IPS-NIHi7 (cell line): Measurements from ENCODE around the gene SGTA.

ENCODE experiments used
- DNase-seq: peaks from one replicate; pipeline ENCODE4 v3.0.0; 2012; ENCODE audit warnings: mixed read lengths; ENCODE audit errors: extremely low spot score

SGTA gene

DNA sequence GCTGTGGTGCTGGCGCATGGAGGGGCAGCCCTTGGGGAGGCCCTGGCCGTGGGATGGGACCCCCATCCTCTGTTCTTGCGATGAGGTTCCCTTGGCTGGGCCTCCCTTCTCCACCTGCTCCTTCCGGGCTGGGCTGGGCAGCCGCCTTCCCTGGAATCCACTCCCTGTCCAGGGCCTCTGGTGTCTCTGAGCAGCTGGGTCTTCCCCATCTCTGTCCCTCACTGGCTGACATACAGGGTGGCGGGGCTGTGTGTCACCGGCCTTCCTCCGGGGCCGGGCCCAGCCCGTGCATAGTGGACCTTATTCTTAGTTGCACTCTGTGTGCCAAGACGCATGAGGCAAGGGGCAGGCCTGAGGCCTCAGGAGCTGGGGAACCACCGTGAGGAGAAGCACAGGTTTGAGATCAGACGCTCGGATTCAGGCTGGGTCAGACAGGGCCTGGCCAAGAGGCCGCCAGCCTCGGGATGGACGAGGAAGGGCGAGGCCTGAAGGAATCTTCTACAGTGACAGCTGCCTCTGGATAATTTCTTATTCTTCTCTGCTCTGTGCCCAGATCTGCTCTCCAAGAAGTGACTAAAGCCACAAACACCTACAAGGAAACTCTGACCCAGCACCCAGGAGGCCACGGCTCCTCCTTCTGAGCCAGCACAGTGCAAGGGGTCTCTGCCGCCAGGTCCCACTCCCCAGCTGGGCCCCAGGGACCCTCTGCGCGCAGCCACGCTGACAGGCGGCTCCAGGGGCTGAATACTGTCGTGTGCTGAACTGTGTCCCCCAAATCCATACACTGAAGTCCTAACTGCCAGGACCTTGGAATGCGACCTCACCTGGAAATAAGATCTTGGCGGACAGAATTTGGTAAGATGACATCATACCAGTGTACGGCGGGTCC, 11.0 kb downstream of the SGTA start:
- DNase-seq: no peak

DNA sequence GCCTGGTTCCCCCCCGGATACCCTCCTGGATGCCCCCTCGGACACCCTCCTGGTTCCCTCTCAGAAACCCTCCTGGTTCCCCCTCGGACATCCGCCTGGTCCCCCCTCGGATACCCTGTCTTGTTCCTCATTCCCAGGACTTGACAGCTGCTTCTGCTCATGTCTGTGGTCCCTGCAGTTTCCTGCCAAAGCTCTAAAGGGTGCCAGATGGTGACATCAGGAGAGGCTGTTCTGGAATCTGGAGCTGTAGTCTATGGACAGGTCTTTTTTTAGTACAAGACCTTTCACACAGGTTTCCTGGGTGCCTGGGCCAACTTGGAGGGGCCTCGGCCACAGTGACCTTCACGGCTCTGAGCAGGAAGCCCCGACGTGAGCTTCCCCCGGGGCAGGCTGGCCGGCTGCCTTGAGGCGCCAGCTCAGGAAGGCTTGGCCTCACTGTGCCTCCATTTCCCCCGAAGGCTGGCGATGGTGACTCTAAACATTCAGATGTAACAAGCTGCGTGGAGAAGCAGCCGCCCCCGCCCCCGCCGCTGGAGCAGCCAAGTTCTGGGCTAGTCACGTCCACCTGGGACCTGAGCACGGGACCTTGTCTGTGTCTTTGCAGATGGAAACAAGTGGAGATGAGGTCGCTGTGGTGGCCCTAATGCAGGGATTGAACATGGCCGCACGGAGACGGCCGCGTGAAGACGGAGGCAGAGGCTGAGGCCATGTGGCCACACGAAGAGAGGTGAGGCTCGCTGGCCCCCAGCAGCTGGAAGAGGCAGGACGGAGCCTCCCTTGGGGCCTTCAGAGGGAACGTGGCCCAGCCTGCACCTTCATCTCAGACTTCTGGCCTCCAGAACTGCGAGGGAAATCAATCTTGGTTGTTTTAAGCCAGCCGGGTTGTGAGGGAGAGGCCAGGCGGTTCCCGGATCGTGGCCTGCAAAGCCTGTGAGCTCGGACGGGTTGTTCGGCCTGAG, 12.7 kb downstream of the SGTA start:
- DNase-seq: no peak

DNA sequence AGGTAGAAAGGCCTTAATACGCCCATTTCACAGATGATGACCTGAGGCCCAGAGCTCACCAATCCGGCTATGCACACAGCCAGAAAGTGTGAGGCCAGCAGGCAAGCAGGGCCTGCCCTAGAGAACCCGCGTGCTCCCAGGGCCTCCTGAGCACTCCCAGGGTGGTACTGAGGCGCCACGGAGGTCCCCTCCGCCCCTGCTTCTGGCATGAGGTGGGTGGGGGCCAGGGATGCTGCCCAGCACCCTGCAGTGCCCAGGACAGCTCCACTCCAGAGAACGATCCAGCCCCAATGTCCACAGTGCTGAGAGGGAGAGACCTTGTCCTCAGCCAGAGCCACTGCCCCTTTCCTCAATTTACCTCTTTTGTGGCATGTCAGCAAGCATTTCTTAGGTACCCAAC, 13.9 kb downstream of the SGTA start:
- no peak for DNase-seq

DNA sequence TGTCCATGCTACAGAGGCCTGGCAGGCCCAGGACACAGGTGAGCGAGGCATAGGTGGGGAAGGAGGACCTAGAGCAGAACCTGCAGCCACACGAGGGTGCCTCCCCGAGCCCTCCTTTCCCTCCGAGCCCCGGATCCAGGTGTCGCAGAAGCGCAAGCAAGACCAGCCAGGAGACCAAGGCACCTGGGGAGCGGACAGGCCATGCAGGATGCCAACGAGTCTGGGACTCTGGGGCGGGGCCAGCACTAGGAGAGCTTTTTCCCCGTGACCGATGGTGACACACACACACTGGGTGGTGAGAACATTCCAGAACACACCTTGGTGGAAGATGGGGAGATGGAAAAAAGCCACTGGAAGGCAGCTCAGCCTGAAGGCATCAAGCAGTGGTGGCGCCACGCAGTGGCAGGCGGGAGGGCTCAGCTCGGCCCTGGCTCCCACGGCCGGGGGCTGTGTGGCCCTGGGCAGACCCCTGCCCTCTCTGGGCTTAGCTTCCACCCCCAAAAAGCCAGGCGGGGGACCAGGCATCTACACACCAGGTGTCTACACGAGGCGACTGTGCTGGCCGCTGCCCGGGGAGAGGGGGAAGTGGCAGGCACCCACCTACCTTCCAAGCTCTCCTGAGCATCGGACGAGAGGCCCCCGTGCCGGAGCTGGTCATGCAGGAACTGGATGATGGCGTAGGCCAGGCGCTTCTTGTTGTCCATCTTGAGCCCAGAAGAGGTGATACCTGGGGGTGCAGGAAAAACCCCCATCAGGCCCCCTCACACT, 14.5 kb downstream of the SGTA start:
- no peak for DNase-seq

DNA sequence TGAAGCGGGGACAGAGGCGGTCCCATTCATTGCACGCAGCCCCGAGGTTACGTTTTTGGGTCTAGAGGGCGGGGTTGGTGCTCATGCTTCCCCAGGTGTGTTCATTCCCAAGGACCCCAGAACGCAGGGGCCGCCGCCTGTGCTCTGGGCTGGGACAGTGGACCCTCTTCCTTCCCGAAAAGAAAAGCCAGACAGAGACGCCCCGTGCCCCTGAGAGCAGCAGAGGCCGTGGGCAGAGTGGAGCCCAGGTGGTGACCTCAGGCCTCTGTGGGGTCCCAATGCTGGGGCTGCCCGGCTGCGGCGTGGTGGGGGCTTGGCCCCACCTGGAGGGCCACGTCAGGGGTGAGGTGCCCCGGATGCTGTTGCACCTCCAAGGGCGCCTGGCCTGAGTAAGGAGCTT, 15.4 kb downstream of the SGTA start:
- no peak for DNase-seq

DNA sequence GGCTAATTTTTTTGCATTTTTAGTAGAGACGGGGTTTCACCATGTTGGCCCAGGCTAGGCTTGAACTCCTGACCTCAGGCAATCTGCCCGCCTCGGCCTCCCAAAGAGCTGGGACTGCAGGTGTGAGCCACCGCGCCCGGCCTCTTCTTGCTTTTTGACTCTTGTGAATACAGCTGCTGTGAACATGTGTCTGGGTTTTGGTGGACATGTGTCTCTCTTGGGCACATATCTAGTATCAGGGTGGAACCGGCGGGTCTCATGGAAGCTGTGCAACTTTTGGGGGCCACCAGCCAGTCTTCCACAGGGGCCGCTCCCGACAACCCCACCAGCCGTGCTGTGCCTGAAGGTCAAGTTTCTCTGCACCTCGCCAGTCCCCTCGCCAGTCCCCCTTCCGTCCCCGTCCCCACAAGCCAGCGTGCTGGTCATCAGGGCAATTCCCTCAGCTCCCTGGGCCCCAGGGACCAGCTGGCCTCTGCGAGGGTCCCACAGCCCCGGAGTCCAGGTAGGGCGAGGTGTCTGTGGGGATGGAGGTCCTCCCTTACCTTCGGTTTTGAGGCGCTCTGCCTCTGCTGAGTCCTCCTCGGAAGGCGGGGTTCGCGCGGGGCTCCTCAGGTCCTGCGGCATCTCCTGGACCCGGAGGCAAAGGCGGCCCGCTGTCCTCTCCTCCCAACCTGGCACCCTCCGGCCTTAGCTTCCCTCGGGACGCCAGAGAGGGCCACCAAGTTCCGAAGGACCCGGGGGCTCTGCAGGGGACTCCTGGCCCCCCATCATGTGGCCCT, 16.3 kb downstream of the SGTA start:
- no peak for DNase-seq

DNA sequence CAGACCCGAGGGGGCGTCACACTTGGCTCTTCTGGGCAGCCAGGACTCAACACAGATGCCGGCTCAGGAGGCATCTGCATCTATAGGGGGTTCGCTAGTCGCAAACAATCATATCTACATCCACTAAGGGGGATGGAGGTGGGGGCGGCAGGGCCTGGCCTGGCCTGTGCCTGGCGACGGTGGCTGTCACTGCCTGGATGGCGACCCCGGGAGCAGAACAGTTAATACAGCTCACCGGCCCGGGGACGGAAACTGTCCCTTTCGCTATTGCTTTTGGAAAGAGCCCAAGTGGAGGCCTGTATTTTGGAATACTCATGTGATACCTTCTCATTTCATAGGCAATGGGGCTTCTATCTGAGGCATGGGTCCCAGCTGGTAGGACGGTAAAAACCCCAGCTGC, 17.7 kb downstream of the SGTA start:
- no peak for DNase-seq

DNA sequence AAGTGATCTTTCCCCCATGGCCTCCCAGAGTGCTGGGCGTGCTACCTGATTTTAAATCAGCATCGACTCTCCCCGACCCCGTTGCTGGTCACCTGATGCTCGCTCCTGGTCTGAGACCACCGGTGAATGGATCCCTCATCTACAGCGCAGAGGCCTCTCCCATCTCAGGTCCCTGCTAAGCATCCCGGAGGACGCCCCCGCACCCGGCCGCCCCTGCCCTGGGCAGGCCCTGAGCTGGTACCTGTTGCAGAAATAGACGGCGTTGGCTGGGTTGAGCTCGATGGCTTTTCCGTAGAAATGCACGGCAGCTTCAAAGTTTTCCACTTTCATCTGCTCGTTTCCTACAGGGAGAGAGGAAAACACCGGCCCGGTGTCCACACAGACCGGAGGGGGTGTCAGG, 18.1 kb downstream of the SGTA start:
- DNase-seq: no peak

DNA sequence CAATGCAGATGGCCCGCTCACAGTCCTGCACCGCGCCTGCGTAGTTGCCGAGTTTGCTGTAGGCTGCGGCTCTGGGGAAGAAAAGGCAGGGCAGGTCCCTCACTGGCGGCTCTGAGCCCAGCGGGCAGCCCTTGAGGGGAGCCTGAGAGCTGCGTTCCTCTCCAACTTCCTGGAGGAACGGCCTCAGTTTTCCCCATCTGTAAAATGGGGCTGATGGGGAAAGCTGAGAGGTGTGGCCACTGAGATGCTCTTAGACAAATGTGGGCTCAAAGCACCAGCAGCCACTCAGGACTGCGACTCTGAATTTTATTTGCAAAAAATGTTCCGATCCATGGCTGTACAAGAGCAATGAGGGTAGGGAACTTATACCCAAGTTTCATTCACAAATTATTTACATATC, 19.4 kb downstream of the SGTA start:
- DNase-seq: no peak

DNA sequence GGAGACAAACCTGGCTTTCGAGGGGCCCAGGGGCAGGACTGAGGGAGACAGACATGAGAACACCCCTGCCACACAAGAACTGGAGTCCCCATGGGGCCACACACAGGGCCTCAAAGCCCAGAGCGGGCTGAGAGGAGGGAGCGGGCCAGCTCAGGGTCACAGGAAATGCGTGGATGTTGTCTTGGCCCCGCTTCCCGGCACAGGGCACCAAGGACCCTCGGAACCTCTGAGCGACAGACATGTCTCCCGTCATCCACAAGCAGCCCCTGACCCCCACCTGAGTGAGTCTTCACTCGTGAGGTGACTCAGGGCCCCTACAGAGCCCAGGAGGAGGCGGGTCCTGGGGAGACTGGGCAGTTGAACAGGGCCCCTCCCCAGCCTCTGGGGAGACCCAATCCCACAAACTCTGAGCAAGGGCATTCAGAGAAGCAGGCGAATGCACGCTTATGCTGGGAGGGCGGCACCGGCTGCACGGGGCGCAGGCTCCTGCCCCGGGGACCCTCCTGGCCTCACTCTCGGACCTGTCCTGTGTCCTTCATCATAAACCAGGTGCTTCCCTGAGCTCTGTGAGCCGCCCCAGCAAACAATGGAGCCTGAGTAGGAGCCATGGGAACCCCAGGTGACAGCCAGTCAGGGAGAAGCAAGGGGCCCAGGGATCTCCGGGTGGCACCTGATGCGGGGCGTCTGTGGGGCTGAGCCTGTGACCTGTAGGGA, 20.1 kb downstream of the SGTA start:
- DNase-seq: no peak

DNA sequence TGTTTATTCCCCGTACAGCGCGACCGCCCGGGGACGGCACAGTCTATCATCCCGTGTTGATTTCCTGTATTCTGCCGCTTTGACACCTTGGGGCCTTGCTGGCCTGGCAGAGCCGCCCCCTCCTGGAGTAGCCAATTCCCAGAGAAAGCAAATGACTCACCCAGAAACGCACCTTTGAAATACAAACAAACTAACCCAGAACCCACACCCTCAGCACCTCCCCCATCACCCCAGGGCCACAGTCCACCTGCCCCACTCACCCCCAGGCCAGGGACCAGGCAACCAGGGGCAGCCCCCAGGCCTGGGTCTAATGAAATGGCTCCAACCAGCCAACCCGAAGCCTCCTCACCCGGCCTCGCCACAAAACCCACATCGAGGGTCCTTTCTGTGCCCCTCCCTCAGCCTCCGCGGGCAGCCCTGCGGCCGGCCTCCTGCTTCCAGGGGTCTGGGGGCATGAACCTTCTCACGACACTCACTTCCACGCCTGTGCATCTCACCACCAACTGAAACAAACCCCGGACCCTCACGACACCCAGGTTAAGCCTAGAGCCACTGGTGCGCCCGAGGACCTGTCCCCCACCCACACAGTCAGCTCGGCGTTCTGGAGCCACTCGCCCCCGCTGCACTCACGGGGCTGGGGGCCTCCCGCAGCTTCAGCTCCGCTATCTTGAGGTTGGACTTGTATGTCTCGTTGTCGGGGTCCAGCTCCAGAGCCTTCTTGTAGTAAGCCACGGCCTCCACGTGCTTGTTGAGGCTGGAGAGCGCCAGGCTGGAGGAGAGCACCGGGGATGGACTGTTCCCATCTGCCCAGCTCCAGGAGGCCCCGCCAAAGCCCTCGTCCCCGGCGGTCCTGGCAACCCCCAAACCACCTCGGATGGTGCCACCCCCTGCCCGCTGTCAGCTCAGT, 20.9 kb downstream of the SGTA start:
- DNase-seq: no peak

DNA sequence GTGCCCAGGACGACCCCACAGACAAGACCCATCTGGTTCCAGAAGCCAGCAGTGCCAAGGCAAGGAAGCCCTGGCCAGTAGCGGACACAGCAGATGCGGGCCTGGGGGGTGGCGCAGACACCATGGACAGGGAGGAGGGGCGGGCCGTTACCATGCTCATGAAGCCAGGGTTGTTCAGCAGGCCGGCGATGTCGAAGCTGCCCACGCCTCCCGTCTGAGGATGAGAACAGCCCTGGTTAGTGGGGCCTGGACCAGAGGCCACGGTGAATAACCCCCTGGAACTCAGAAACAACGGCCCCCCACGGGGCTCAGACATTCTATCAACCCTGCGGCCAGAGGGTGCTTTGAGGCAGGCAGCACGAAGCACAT, 21.8 kb downstream of the SGTA start:
- no peak for DNase-seq

DNA sequence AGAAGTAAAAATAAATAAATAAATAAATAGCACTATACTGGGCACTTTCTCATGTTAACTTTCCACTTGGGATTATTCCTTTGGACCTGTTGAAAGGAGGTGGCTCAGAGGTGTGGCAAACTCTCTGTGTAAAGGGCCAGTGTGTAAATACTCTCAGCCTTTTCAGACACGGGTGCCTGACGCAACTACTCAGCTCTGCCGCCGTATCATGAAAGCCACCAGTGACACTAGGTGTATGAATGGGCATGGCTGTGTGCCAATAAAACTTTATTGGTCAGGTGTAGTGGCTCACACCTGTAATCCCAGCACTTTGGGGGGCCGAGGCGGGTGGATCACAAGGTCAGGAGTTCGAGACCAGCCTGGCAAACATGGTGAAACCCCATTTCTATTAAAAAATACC, 23.1 kb downstream of the SGTA start:
- DNase-seq: no peak

DNA sequence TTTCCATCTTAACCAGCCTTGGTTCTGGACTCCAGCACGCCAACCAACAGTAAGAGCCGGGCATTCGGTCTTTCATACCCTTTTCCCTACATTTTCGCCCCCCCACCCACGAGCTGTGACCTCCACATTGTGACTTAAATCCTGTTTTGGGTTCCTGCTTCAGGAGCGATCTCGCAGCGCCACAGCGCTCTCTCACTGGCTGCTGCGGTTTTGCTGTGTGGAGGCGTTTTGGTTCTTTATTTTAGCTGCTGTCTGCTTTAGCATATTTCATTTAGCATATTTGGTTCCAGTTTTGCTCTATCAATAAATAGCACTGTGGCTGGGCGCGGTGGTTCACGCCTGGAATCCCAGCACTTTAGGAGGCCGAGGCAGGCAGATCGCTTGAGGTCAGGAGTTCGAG, 23.7 kb downstream of the SGTA start:
- no peak for DNase-seq

DNA sequence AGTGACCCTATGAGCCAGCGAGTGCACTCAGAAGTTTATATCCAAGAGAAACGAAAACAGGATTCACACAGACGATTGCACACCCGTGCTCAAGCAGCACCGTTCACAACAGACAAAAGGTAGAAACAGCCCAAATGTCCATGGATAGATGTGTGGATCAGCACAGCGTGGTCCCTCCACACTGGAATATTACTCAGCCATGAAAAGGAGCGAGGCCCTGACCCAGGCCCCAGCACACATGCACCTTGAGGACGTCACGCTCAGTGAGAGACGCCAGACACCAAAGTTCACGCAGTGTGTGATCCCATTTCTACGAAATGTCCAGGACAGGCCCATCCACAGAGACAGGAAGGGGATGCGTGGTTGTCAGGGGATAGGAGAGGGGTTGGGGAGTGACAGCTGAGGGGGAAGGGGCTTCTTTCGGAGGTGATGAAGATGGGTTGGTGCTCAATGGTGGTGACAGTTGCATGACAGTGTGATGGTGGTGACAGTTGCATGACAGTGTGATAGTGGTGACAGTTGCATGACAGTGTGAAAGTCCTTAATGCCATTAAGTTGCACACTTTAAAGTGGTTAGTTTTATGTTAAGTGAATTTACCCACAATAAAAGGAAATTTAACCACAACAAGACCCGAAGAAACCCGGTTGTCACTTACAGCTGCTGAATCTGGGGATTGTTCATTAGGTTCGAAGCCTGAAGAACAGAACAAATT, 24.3 kb downstream of the SGTA start:
- DNase-seq: no peak

DNA sequence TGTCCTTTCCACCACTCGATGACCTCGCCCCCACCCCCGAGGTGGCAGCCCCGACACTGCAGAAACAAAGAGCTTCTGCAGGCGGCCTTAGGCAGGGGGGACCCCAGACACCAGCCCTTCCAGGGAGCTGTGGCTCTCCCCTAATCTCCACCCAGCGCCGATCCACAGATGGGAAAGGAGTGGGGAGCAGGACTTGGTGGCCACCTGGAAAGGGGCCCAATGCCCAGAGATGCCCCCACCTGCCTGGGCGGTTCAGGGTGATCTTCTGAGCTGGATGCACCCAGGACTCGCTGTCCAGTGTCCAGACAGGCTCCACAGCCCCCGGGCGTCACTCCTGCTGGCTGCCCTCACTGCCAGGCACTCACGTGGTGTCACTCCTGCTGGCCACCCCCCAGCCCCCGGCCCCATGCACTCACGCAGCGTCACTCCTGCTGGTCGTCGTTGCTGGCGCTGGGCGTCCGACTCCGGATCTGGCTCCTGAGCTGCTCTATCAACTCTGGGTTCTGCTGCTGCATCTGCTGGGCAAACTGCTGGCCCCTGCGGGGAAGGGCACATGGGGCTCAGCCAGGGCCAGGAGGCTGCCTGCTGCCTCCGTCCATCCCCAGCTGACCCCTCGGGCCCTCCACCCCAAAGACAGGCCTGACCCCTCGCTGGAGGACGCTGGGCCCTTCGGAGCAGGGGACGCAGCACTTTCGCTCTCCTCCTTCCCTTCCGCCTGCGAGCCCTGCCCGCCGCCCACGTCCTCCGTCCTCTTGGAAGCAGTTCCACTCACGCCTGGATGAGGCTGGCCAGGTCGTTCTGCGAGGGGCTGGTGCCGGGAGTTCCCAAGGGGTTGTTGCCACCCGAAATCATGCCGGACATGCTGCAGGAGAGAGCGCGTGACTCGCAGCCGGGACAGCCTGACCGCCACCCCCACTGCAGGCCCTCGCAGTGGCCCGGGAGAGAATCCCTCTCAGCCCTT, 25.9 kb downstream of the SGTA start:
- no peak for DNase-seq

DNA sequence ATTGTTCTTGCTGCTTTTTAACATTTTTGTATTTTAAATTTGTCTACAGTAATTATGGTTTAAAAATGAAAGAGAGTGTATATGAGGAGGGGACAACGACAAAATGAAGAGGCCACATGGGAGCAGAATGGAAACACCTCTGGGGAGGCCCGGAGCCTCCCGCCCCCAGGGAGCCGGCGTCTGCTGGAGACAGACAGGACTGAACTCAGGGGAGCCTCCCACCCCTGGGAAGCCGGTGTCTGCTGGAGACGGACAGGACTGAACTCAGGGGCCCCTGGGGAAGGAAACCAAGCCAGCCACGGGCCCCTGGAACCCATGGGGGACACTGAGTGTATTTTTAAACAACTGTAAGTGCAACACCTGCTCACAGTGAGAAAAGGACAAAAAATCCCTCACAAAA, 26.6 kb downstream of the SGTA start:
- no peak for DNase-seq

DNA sequence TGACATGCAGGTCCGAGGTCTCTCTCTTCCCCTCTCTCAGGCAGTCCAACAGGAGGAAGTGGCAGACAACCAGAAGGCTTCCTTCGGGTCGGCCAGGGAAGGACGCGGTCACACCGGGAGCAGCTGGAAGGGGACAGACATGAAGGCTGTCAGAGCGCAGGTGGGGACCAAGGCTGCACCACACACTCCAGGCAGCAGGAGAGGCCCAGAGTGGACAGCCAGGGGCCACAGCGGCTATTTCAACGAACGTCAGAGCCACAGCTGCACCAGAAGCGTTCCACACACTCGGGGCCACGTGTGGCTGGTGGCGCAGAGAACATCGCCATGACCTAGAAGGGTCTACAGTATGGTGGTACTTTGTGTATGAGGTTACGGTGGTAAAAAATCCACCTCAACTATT, 27.3 kb downstream of the SGTA start:
- DNase-seq: no peak
